Activated CD4-positive, alpha-beta T cell treated with anti-CD3 and anti-CD28 coated beads, Interleukin-2, amount 50 U/mL, for 1 hour (primary cell): ENCODE measurements around the gene CDX2.
"Not testable (repeated sequence)": the region's sequence is repeated elsewhere in the genome, so short reads cannot be mapped to it uniquely, and the experiment has no call there.

ENCODE experiments used
- DNase-seq: peaks from one replicate; pipeline ENCODE4 v3.0.0-alpha.2; 2020

CDX2 gene

GRCh38 chr13:27964206-27964605 is 4.9 kb downstream of the CDX2 start:
- not testable (repeated sequence) for DNase-seq

- no peak for DNase-seq
Observed at GRCh38 chr13:27963491-27963890, 5.6 kb downstream of the CDX2 start.

- DNase-seq, result no peak
Observed at GRCh38 chr13:27962982-27963381, 6.1 kb downstream of the CDX2 start.

GRCh38 chr13:27962128-27962841 is 6.8 kb downstream of the CDX2 start:
- no peak for DNase-seq

GRCh38 chr13:27961227-27962085 is 7.7 kb downstream of the CDX2 start:
- DNase-seq, result no peak

GRCh38 chr13:27960362-27961226 is 8.5 kb downstream of the CDX2 start:
- no peak for DNase-seq

- no peak for DNase-seq
Observed at GRCh38 chr13:27959976-27960361, 9.1 kb downstream of the CDX2 start.

GRCh38 chr13:27956576-27957300 is 12.4 kb downstream of the CDX2 start:
- no peak for DNase-seq

- DNase-seq, result no peak
Observed at GRCh38 chr13:27955014-27955591, 14.0 kb downstream of the CDX2 start.

GRCh38 chr13:27954406-27954851 is 14.7 kb downstream of the CDX2 start:
- no peak for DNase-seq

GRCh38 chr13:27953676-27954405 is 15.3 kb downstream of the CDX2 start:
- peak; percentile 54 for DNase-seq

- no peak for DNase-seq
Observed at GRCh38 chr13:27952876-27953675, 16.0 kb downstream of the CDX2 start.

- DNase-seq, result no peak
Observed at GRCh38 chr13:27942972-27943371, 26.1 kb downstream of the CDX2 start.

- DNase-seq, result no peak
Observed at GRCh38 chr13:27933580-27934328, 35.4 kb downstream of the CDX2 start.

- DNase-seq, result no peak
Observed at GRCh38 chr13:27933118-27933517, 36.0 kb downstream of the CDX2 start.

- no peak for DNase-seq
Observed at GRCh38 chr13:27929868-27930267, 39.2 kb downstream of the CDX2 start.

GRCh38 chr13:27928805-27929753 is 40.0 kb downstream of the CDX2 start:
- no peak for DNase-seq

- DNase-seq, result no peak
Observed at GRCh38 chr13:27928353-27928804, 40.7 kb downstream of the CDX2 start.
